GM23338 (cell line): ENCODE results near the gene NCAN. TPM values are rescaled to one million over a fixed set of nuclear protein-coding genes. Genes with fewer than 3 reads are reported as not detected.
A peak's percentile ranks its signal among the peaks of the same experiment; 100 is the strongest.

Experiments used
- ATAC-seq: fragments of 200-7000 bp; cut with Tn5 transposase; 3 replicates; pipeline ENCODE4 v1.9.1; 2020
- DNase-seq: peaks from one replicate; pipeline ENCODE4 v3.0.0-alpha.2; 2015; ENCODE audit warnings: low spot score
- H2AFZ ChIP-seq: fragments of 200-600 bp; sonication (generic); 2 replicates; pipeline ENCODE4 v1.8.0; 2016; ENCODE audit warnings: antibody characterized with exemption, mild to moderate bottlenecking, moderate library complexity
- H3F3A ChIP-seq: fragments of 200-600 bp; sonication (generic); replicated peaks from 2 replicates; pipeline ENCODE4 v1.8.0; 2017; ENCODE audit warnings: antibody characterized with exemption, mixed run types, low read depth
- H3K27ac ChIP-seq: fragments of 200-600 bp; sonication (generic); 2 replicates; pipeline ENCODE4 v1.6.1; 2016; ENCODE audit warnings: low read depth
- H3K27me3 ChIP-seq: fragments of 200-600 bp; sonication (generic); 2 replicates; pipeline ENCODE4 v1.8.0; 2016; ENCODE audit warnings: mild to moderate bottlenecking, mixed run types, moderate library complexity; ENCODE audit not compliant: insufficient read depth
- H3K36me3 ChIP-seq: fragments of 200-600 bp; sonication (generic); 2 replicates; pipeline ENCODE4 v1.8.0; 2016; ENCODE audit warnings: mild to moderate bottlenecking; ENCODE audit not compliant: insufficient read depth
- H3K4me1 ChIP-seq: fragments of 200-600 bp; sonication (generic); 2 replicates; pipeline ENCODE4 v1.8.0; 2016; ENCODE audit warnings: mild to moderate bottlenecking, moderate library complexity; ENCODE audit not compliant: insufficient read depth
- H3K4me2 ChIP-seq: fragments of 200-600 bp; sonication (generic); 2 replicates; pipeline ENCODE4 v1.7.1; 2017; ENCODE audit warnings: mixed run types
- H3K4me3 ChIP-seq: fragments of 200-600 bp; sonication (generic); 2 replicates; pipeline ENCODE4 v1.6.1; 2016; ENCODE audit warnings: mixed run types
- H3K79me2 ChIP-seq: fragments of 200-600 bp; sonication (generic); replicated peaks from 2 replicates; pipeline ENCODE4 v1.8.0; 2017; ENCODE audit warnings: mild to moderate bottlenecking; ENCODE audit not compliant: insufficient read depth
- H3K9me2 ChIP-seq: fragments of 200-600 bp; sonication (generic); 2 replicates; pipeline ENCODE4 v1.8.0; 2017; ENCODE audit not compliant: insufficient read depth
- H4K20me1 ChIP-seq: fragments of 200-600 bp; sonication (generic); replicated peaks from 2 replicates; pipeline ENCODE4 v1.8.0; 2017; ENCODE audit warnings: mild to moderate bottlenecking; ENCODE audit not compliant: insufficient read depth
- H3K27ac Mint-ChIP-seq: 2 replicates; pipeline ENCODE4 v1.8.0; 2020; ENCODE audit warnings: inconsistent platforms, mild to moderate bottlenecking, moderate library complexity, mixed read lengths
- H3K27me3 Mint-ChIP-seq: 3 replicates; pipeline ENCODE4 v1.8.0; 2022; ENCODE audit warnings: low read depth, mild to moderate bottlenecking, moderate library complexity, mixed read lengths, inconsistent platforms; ENCODE audit not compliant: insufficient read depth, poor library complexity
- H3K36me3 Mint-ChIP-seq: 3 replicates; pipeline ENCODE4 v1.8.0; 2021; ENCODE audit warnings: low read depth, mild to moderate bottlenecking, inconsistent platforms, moderate library complexity, mixed read lengths
- H3K4me1 Mint-ChIP-seq: 3 replicates; pipeline ENCODE4 v1.8.0; 2020; ENCODE audit warnings: mild to moderate bottlenecking, inconsistent platforms, mixed read lengths
- H3K4me3 Mint-ChIP-seq: 3 replicates; pipeline ENCODE4 v1.8.0; 2021; ENCODE audit warnings: moderate library complexity, mild to moderate bottlenecking, inconsistent platforms, mixed read lengths
- H3K9me3 Mint-ChIP-seq: 3 replicates; pipeline ENCODE4 v1.8.0; 2020; ENCODE audit warnings: moderate library complexity, mild to moderate bottlenecking, inconsistent platforms, mixed read lengths
- CREB1 ChIP-seq: fragments of 250-450 bp; sonication (Bioruptor Pico); IDR thresholded peaks from 2 replicates; pipeline ENCODE4 v1.5.0; 2020; ENCODE audit warnings: low read depth, mild to moderate bottlenecking, moderate library complexity
- EZH2 ChIP-seq: fragments of 200-600 bp; sonication (generic); IDR thresholded peaks from one replicate; pipeline ENCODE4 v1.8.0; 2017; ENCODE audit warnings: antibody characterized with exemption, mild to moderate bottlenecking, low read depth; ENCODE audit not compliant: unreplicated experiment
- EZH2phosphoT487 ChIP-seq: fragments of 200-600 bp; sonication (generic); IDR thresholded peaks from one replicate; pipeline ENCODE4 v1.8.1; 2018; ENCODE audit warnings: antibody characterized with exemption; ENCODE audit not compliant: unreplicated experiment
- JUNB ChIP-seq: IDR thresholded peaks from one replicate; pipeline ENCODE4 v1.6.1; 2016; ENCODE audit warnings: antibody characterized with exemption; ENCODE audit not compliant: unreplicated experiment
- NANOG ChIP-seq: IDR thresholded peaks from 2 replicates; pipeline ENCODE4 v1.6.1; 2016; ENCODE audit warnings: antibody characterized with exemption, borderline replicate concordance
- POLR2AphosphoS5 ChIP-seq: IDR thresholded peaks from 2 replicates; pipeline ENCODE4 v1.6.1; 2016; ENCODE audit warnings: antibody characterized with exemption, low read depth
- STAT1 ChIP-seq: IDR thresholded peaks from one replicate; pipeline ENCODE4 v1.6.1; 2016; ENCODE audit warnings: antibody characterized with exemption; ENCODE audit not compliant: unreplicated experiment
- ZNF114 ChIP-seq: fragments of 250-450 bp; sonication (Bioruptor Pico); IDR thresholded peaks from 2 replicates; pipeline ENCODE4 v1.5.0; 2020; ENCODE audit warnings: mild to moderate bottlenecking, moderate library complexity
- ZNF331 ChIP-seq: fragments of 250-450 bp; sonication (Bioruptor Pico); IDR thresholded peaks from 2 replicates; pipeline ENCODE4 v1.5.0; 2020; ENCODE audit warnings: low read depth, mild to moderate bottlenecking, moderate library complexity
- polyA plus RNA-seq: library from polyadenylated mRNA; unstranded; fragments of >200 nt; fragmentation: Nextera tagmentation; extraction: Ambion mirVana; gene quantifications from 2 replicates; pipeline ENCODE4 v1.2.1, GENCODE V29; 2016
- total RNA-seq: library from RNA; depleted of rRNA; stranded (reverse); fragments of >200 nt; shearing (Covaris generic); gene quantifications from 2 replicates; pipeline ENCODE4 v1.2.3, GENCODE V29; 2014
- TF ChIP-seq, protein P1 (sequence below): IDR thresholded peaks from 2 replicates; pipeline ENCODE4 v1.6.1; 2016; ENCODE audit warnings: antibody characterized with exemption
- TF ChIP-seq, protein P2 (sequence below): IDR thresholded peaks from one replicate; pipeline ENCODE4 v1.6.1; 2018; ENCODE audit warnings: antibody characterized with exemption; ENCODE audit not compliant: unreplicated experiment
- TF ChIP-seq, protein P3 (sequence below), 2 experiments: fragments of 200-600 bp in 1 of 2; sonication (generic) in 1 of 2; conservative IDR thresholded peaks; 2 replicates each; pipeline versions ENCODE4 v1.5.1 to v1.6.1; 2016 to 2017; ENCODE audit warnings: antibody characterized with exemption in 2 of 2, low read depth in 2 of 2, mild to moderate bottlenecking in 2 of 2, moderate library complexity in 1 of 2
- TF ChIP-seq, protein P4 (sequence below): fragments of 250-450 bp; sonication (Bioruptor Pico); IDR thresholded peaks from 2 replicates; pipeline ENCODE4 v1.5.0; 2020; ENCODE audit warnings: mild to moderate bottlenecking, moderate library complexity

NCAN gene
- total and polyA plus RNA-seq, 2 experiments from 2014 or later, result 1.8 to 9.4 TPM

DNA sequence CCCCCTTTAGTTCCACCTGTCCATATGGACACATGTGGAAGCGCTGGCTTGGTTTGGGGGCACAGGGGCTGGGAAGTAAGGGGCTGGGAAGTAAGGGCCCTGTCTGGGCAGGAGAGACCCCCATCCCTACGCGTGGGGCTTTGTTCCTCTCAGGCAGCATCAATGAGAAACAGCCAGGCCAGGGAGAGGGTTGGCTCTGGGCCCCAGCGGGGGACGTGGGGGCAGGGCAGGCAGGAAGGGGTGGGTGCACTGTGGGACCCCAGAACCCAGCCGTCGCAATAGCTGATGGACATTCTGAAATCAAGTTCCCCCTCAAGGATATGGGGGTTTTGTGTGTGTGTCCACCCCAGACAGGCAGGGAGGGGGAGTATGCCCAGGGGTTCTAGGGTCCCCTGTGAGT lies 1.2 kb downstream of the NCAN start:
- H4K20me1 ChIP-seq, result peaks cover 3% of the 10 kb centered on the region; the same call in 1 of the 2 replicates
- no peaks in the 10 kb centered on the region for H3K36me3 Mint-ChIP-seq
- DNase-seq (no peak), ATAC-seq (no peak)
- TF ChIP-seq EZH2, result no peak
- no peak for TF ChIP-seq ZNF331 (CRISPR knock-in tag)
- TF ChIP-seq, protein P1, sequence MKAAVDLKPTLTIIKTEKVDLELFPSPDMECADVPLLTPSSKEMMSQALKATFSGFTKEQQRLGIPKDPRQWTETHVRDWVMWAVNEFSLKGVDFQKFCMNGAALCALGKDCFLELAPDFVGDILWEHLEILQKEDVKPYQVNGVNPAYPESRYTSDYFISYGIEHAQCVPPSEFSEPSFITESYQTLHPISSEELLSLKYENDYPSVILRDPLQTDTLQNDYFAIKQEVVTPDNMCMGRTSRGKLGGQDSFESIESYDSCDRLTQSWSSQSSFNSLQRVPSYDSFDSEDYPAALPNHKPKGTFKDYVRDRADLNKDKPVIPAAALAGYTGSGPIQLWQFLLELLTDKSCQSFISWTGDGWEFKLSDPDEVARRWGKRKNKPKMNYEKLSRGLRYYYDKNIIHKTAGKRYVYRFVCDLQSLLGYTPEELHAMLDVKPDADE, result no peak
- TF ChIP-seq, protein P2, sequence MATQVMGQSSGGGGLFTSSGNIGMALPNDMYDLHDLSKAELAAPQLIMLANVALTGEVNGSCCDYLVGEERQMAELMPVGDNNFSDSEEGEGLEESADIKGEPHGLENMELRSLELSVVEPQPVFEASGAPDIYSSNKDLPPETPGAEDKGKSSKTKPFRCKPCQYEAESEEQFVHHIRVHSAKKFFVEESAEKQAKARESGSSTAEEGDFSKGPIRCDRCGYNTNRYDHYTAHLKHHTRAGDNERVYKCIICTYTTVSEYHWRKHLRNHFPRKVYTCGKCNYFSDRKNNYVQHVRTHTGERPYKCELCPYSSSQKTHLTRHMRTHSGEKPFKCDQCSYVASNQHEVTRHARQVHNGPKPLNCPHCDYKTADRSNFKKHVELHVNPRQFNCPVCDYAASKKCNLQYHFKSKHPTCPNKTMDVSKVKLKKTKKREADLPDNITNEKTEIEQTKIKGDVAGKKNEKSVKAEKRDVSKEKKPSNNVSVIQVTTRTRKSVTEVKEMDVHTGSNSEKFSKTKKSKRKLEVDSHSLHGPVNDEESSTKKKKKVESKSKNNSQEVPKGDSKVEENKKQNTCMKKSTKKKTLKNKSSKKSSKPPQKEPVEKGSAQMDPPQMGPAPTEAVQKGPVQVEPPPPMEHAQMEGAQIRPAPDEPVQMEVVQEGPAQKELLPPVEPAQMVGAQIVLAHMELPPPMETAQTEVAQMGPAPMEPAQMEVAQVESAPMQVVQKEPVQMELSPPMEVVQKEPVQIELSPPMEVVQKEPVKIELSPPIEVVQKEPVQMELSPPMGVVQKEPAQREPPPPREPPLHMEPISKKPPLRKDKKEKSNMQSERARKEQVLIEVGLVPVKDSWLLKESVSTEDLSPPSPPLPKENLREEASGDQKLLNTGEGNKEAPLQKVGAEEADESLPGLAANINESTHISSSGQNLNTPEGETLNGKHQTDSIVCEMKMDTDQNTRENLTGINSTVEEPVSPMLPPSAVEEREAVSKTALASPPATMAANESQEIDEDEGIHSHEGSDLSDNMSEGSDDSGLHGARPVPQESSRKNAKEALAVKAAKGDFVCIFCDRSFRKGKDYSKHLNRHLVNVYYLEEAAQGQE, result no peak
- no peak for TF ChIP-seq NANOG
- no peak for TF ChIP-seq CREB1 (CRISPR knock-in tag)
- TF ChIP-seq STAT1, result no peak
- TF ChIP-seq, protein P3, sequence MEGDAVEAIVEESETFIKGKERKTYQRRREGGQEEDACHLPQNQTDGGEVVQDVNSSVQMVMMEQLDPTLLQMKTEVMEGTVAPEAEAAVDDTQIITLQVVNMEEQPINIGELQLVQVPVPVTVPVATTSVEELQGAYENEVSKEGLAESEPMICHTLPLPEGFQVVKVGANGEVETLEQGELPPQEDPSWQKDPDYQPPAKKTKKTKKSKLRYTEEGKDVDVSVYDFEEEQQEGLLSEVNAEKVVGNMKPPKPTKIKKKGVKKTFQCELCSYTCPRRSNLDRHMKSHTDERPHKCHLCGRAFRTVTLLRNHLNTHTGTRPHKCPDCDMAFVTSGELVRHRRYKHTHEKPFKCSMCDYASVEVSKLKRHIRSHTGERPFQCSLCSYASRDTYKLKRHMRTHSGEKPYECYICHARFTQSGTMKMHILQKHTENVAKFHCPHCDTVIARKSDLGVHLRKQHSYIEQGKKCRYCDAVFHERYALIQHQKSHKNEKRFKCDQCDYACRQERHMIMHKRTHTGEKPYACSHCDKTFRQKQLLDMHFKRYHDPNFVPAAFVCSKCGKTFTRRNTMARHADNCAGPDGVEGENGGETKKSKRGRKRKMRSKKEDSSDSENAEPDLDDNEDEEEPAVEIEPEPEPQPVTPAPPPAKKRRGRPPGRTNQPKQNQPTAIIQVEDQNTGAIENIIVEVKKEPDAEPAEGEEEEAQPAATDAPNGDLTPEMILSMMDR (conservative IDR thresholded peaks at IDR 0.05; ENCODE audit: low read depth in 2 of 2), result no peak
- TF ChIP-seq, protein P4, sequence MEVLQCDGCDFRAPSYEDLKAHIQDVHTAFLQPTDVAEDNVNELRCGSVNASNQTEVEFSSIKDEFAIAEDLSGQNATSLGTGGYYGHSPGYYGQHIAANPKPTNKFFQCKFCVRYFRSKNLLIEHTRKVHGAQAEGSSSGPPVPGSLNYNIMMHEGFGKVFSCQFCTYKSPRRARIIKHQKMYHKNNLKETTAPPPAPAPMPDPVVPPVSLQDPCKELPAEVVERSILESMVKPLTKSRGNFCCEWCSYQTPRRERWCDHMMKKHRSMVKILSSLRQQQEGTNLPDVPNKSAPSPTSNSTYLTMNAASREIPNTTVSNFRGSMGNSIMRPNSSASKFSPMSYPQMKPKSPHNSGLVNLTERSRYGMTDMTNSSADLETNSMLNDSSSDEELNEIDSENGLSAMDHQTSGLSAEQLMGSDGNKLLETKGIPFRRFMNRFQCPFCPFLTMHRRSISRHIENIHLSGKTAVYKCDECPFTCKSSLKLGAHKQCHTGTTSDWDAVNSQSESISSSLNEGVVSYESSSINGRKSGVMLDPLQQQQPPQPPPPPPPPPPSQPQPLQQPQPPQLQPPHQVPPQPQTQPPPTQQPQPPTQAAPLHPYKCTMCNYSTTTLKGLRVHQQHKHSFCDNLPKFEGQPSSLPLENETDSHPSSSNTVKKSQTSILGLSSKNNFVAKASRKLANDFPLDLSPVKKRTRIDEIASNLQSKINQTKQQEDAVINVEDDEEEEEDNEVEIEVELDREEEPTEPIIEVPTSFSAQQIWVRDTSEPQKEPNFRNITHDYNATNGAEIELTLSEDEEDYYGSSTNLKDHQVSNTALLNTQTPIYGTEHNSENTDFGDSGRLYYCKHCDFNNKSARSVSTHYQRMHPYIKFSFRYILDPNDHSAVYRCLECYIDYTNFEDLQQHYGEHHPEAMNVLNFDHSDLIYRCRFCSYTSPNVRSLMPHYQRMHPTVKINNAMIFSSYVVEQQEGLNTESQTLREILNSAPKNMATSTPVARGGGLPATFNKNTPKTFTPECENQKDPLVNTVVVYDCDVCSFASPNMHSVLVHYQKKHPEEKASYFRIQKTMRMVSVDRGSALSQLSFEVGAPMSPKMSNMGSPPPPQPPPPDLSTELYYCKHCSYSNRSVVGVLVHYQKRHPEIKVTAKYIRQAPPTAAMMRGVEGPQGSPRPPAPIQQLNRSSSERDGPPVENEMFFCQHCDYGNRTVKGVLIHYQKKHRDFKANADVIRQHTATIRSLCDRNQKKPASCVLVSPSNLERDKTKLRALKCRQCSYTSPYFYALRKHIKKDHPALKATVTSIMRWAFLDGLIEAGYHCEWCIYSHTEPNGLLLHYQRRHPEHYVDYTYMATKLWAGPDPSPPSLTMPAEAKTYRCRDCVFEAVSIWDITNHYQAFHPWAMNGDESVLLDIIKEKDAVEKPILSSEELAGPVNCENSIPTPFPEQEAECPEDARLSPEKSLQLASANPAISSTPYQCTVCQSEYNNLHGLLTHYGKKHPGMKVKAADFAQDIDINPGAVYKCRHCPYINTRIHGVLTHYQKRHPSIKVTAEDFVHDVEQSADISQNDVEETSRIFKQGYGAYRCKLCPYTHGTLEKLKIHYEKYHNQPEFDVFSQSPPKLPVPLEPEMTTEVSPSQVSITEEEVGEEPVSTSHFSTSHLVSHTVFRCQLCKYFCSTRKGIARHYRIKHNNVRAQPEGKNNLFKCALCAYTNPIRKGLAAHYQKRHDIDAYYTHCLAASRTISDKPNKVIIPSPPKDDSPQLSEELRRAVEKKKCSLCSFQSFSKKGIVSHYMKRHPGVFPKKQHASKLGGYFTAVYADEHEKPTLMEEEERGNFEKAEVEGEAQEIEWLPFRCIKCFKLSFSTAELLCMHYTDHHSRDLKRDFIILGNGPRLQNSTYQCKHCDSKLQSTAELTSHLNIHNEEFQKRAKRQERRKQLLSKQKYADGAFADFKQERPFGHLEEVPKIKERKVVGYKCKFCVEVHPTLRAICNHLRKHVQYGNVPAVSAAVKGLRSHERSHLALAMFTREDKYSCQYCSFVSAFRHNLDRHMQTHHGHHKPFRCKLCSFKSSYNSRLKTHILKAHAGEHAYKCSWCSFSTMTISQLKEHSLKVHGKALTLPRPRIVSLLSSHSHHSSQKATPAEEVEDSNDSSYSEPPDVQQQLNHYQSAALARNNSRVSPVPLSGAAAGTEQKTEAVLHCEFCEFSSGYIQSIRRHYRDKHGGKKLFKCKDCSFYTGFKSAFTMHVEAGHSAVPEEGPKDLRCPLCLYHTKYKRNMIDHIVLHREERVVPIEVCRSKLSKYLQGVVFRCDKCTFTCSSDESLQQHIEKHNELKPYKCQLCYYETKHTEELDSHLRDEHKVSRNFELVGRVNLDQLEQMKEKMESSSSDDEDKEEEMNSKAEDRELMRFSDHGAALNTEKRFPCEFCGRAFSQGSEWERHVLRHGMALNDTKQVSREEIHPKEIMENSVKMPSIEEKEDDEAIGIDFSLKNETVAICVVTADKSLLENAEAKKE (CRISPR knock-in tag), result no peak
- TF ChIP-seq EZH2phosphoT487, result no peak
- TF ChIP-seq JUNB, result no peak
- no peak for TF ChIP-seq ZNF114 (CRISPR knock-in tag)
- no peak for TF ChIP-seq POLR2AphosphoS5
- H3K9me2 ChIP-seq, result no peaks in the 10 kb centered on the region
- H3K4me2 ChIP-seq, result peak overlapping the region; percentile 88; the same call in 1 of the 2 replicates
- H3K27ac ChIP-seq, result no peak overlapping the region
- no peak overlapping the region for H2AFZ ChIP-seq
- H3K4me3 Mint-ChIP-seq, result no peak overlapping the region
- no peaks in the 10 kb centered on the region for H3K36me3 ChIP-seq
- peaks cover 3% of the 10 kb centered on the region; the same call in 1 of the 2 replicates for H3K4me1 ChIP-seq
- peak overlapping the region; percentile 78; the same call in 1 of the 2 replicates for H3K4me3 ChIP-seq
- H3K27me3 ChIP-seq, result peaks cover 64% of the 10 kb centered on the region
- H3K79me2 ChIP-seq, result no peaks in the 10 kb centered on the region
- peaks cover 12% of the 10 kb centered on the region for H3K4me1 Mint-ChIP-seq
- no peaks in the 10 kb centered on the region; the same call in 2 of the 3 replicates for H3K9me3 Mint-ChIP-seq
- H3K27me3 Mint-ChIP-seq, result peaks cover 58% of the 10 kb centered on the region
- no peak overlapping the region for H3K27ac Mint-ChIP-seq
- no peaks in the 10 kb centered on the region for H3F3A ChIP-seq
